ENCODE results near the gene EEIG1. TPM values are rescaled to one million over a fixed set of nuclear protein-coding genes. Genes with fewer than 3 reads are reported as not detected.

EEIG1 gene
- total RNA-seq, 1 donor from 2014 or later = 61.1 TPM

- Mint-ChIP-seq H3K36me3 (no peaks in the 10 kb centered on the region), H3K9me3 (no peaks in the 10 kb centered on the region), H3K27ac (peak overlapping the region; percentile 39), H3K4me1 (ENCODE audit: unreplicated experiment) (peaks cover 57% of the 10 kb centered on the region), H3K4me3 (peak overlapping the region; percentile 85), H3K27me3 (no peaks in the 10 kb centered on the region)
- DNase-seq (ENCODE audit: extremely low spot score, unreplicated experiment) = no peak
- TF ChIP-seq, protein P1, sequence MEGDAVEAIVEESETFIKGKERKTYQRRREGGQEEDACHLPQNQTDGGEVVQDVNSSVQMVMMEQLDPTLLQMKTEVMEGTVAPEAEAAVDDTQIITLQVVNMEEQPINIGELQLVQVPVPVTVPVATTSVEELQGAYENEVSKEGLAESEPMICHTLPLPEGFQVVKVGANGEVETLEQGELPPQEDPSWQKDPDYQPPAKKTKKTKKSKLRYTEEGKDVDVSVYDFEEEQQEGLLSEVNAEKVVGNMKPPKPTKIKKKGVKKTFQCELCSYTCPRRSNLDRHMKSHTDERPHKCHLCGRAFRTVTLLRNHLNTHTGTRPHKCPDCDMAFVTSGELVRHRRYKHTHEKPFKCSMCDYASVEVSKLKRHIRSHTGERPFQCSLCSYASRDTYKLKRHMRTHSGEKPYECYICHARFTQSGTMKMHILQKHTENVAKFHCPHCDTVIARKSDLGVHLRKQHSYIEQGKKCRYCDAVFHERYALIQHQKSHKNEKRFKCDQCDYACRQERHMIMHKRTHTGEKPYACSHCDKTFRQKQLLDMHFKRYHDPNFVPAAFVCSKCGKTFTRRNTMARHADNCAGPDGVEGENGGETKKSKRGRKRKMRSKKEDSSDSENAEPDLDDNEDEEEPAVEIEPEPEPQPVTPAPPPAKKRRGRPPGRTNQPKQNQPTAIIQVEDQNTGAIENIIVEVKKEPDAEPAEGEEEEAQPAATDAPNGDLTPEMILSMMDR (conservative IDR thresholded peaks at IDR 0.05) = no peak
Observed at GRCh38 chr9:127977009-127977883, 3.5 kb downstream of the EEIG1 start.

- Mint-ChIP-seq H3K4me1 (ENCODE audit: unreplicated experiment) (peaks cover 59% of the 10 kb centered on the region), H3K27ac (peak overlapping the region; percentile 50)
- DNase-seq (ENCODE audit: extremely low spot score, unreplicated experiment) = no peak
Observed at GRCh38 chr9:127976498-127976897, 4.3 kb downstream of the EEIG1 start.

GRCh38 chr9:127975376-127976315 lies 5.1 kb downstream of the EEIG1 start:
- DNase-seq (ENCODE audit: extremely low spot score, unreplicated experiment) = no peak
- Mint-ChIP-seq H3K27me3 (no peaks in the 10 kb centered on the region), H3K9me3 (no peaks in the 10 kb centered on the region), H3K4me1 (ENCODE audit: unreplicated experiment) (peaks cover 57% of the 10 kb centered on the region), H3K27ac (peak overlapping the region; percentile 4), H3K4me3 (peak overlapping the region; percentile 61), H3K36me3 (no peaks in the 10 kb centered on the region)
- TF ChIP-seq, protein P1 (conservative IDR thresholded peaks at IDR 0.05) = no peak

More at GRCh38 chr9:127976498-127976897, 4.3 kb downstream of the EEIG1 start:
- TF ChIP-seq, protein P1 (conservative IDR thresholded peaks at IDR 0.05) = no peak
- no peaks in the 10 kb centered on the region for H3K9me3 Mint-ChIP-seq
- no peaks in the 10 kb centered on the region for H3K27me3 Mint-ChIP-seq
- peak overlapping the region; percentile 61 for H3K4me3 Mint-ChIP-seq
- H3K36me3 Mint-ChIP-seq = no peaks in the 10 kb centered on the region

- DNase-seq (ENCODE audit: extremely low spot score, unreplicated experiment) = no peak
- Mint-ChIP-seq H3K4me3 (peak overlapping the region; percentile 43), H3K27ac (peak overlapping the region; percentile 60), H3K36me3 (no peaks in the 10 kb centered on the region), H3K9me3 (no peaks in the 10 kb centered on the region), H3K4me1 (ENCODE audit: unreplicated experiment) (peaks cover 65% of the 10 kb centered on the region), H3K27me3 (no peaks in the 10 kb centered on the region)
- TF ChIP-seq, protein P1 (conservative IDR thresholded peaks at IDR 0.05) = no peak
Observed at GRCh38 chr9:127974769-127975261, 6.0 kb downstream of the EEIG1 start.

DNA sequence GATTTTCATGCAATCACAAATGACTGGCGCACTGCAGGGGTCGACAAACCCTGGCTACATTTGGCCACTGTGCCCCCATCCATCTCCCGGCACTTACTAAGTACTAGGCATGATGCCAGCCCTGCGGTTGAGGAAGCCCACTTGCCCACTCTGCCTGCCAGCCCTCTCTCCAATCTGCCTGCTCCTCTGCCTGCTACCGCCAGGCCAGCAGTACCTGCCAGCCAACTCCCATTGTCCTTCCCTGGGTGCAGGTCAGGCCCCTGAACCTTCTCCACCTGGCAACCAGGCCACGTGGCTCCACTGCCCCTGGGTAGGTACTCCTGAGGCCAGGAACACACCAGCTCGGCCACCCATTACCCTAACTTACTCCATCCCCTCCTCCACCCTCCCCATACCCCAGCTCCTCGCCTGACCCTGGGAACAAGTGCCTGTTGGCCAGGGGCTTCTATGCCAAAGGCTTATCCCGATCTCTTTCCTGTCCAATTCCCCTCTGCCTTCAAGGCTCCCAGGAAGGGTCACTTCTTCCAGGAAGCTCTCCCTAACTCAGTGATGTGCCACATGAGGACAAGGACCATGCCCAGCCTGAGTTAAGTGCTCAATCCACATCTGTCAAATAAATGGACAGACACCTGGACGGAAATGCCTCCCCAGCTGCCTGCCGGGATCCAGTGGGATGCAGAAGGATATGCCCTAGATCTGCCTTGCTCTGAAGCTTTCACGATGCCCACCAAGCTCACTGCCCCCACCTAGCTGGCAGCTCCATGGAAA lies 6.6 kb downstream of the EEIG1 start:
- DNase-seq (ENCODE audit: extremely low spot score, unreplicated experiment) = no peak
- TF ChIP-seq, protein P1 (conservative IDR thresholded peaks at IDR 0.05) = no peak
- Mint-ChIP-seq H3K36me3 (no peaks in the 10 kb centered on the region), H3K4me3 (peak overlapping the region; percentile 43), H3K27ac (peak overlapping the region; percentile 60), H3K4me1 (ENCODE audit: unreplicated experiment) (peaks cover 71% of the 10 kb centered on the region), H3K9me3 (no peaks in the 10 kb centered on the region), H3K27me3 (no peaks in the 10 kb centered on the region)

Measured in type B pancreatic cell (in vitro differentiated cells).